NB4 (cell line): ENCODE data around the gene SERPINB2.

Experiments
- DNase-seq: peaks from one replicate; pipeline ENCODE4 v3.0.0; 2010; ENCODE audit warnings: low read depth
- H3K4me3 ChIP-seq: one replicate; pipeline ENCODE4 v1.5.1; 2011; ENCODE audit warnings: mild to moderate bottlenecking, low read depth, low read length, moderate library complexity
- MYC ChIP-seq: IDR thresholded peaks from 2 replicates; pipeline ENCODE4 v1.6.1; 2011; ENCODE audit warnings: low read depth, low read length
- POLR2A ChIP-seq: IDR thresholded peaks from 2 replicates; pipeline ENCODE4 v1.6.1; 2011; ENCODE audit warnings: mild to moderate bottlenecking; ENCODE audit not compliant: insufficient read length; ENCODE audit errors: extremely low read depth
- TF ChIP-seq, protein P1 (sequence below): IDR thresholded peaks from 2 replicates; pipeline ENCODE4 v1.6.1; 2011; ENCODE audit warnings: low read depth, low read length
- TF ChIP-seq, protein P2 (sequence below): IDR thresholded peaks from one replicate; pipeline ENCODE4 v1.5.1; 2012; ENCODE audit warnings: low read depth, low read length

Gene SERPINB2

DNA sequence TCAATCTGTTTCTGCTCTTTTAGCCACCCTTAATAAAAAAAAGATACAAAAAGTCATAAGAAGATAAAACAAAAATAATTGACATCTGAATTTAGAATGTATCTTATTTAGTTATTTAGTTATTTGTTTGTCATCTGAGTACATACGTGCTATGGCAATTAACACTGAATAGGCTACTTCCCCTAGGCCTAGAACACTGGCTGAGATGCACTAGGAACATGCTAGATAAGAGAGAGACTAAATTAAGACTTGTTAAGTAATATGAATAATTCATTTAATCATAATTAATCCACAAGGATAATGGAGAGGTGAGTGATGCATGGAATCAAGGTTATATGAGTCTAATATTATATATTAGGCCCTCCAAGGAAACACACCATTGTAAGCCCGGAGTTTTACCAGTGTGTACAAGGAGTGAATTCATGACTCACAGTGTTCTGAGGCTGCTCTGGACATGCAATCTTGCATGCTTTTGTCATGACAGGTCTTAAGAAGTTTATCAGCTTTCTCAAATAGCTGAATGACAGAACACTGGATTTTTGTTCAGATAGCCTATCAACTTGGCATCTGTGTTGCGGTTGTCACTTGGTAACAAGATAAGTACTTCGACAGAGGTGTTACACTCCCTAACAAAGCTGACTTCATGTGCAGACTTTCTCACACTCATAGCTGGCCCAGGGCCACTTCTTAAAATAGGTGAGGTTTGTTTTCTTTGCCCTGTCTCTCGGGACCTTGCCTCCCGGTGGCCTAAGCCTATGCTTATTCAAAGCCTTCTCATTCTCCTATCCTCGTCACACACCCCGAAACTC is 5.0 kb upstream of the SERPINB2 start:
- no peak for DNase-seq

DNA sequence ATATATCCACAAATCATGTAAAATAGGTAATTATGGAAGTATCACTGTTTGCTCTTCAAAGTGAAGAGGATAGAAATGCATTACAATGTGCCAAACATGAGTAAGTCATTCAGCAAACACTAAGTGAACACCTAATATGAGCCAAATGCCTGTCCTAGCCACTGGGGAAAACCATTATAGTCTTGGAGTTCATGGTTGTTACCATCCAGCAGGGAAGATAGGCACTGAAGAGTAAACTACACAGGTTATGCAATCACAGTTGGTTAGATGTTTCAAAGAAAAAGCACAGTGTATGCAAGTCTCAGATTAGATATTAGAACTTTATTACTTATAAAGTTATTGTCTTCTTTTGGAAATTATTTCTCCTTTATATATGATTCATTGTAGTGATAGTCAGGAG is 3.9 kb upstream of the SERPINB2 start:
- DNase-seq: no peak
- TF ChIP-seq, protein P1, sequence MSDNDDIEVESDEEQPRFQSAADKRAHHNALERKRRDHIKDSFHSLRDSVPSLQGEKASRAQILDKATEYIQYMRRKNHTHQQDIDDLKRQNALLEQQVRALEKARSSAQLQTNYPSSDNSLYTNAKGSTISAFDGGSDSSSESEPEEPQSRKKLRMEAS: no peak
- no peak for TF ChIP-seq MYC
- TF ChIP-seq, protein P2, sequence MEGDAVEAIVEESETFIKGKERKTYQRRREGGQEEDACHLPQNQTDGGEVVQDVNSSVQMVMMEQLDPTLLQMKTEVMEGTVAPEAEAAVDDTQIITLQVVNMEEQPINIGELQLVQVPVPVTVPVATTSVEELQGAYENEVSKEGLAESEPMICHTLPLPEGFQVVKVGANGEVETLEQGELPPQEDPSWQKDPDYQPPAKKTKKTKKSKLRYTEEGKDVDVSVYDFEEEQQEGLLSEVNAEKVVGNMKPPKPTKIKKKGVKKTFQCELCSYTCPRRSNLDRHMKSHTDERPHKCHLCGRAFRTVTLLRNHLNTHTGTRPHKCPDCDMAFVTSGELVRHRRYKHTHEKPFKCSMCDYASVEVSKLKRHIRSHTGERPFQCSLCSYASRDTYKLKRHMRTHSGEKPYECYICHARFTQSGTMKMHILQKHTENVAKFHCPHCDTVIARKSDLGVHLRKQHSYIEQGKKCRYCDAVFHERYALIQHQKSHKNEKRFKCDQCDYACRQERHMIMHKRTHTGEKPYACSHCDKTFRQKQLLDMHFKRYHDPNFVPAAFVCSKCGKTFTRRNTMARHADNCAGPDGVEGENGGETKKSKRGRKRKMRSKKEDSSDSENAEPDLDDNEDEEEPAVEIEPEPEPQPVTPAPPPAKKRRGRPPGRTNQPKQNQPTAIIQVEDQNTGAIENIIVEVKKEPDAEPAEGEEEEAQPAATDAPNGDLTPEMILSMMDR: no peak
- TF ChIP-seq POLR2A: no peak

More for the DNA sequence above, 5.0 kb upstream of the SERPINB2 start:
- H3K4me3 ChIP-seq: no peak overlapping the region
- TF ChIP-seq, protein P2: no peak
- TF ChIP-seq, protein P1: no peak
- TF ChIP-seq MYC (no peak), POLR2A (no peak)

DNA sequence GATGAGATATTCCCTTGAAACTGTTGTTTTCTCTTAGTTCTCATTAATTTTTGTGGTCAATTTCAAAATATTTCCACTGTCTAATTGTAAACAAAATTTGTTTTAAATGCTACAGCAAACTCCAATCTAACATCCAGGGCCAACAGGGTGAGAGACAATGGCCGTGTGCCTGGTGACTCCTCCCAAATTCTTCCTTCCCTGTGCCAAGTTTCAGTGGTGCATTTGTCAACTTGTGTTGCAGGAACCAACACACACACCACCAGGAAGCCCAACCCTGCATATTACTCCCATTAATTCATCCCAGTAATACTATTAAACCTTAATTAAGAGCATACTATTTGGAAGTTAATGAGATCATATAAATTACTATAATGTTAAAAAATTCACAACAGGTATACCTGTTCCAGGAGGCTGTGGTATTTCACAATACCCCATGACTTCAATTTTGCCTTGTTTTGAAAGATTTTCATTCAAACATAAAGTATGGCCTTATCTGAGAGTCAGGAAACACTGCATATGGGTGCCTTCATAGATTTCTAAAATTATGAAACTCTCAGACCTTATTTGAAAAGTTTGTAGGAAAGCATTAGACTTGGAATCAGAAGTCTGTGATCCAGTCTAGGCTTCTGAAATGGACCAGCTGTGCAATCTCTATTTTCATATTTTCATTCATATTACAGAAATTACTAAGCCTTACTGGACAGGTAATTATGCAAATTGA is 1.1 kb downstream of the SERPINB2 start:
- no peak for DNase-seq
- H3K4me3 ChIP-seq: no peak overlapping the region
- TF ChIP-seq POLR2A: no peak
- TF ChIP-seq MYC: no peak
- TF ChIP-seq, protein P1: no peak
- TF ChIP-seq, protein P2: no peak

More for the DNA sequence above, 3.9 kb upstream of the SERPINB2 start:
- H3K4me3 ChIP-seq: no peak overlapping the region

DNA sequence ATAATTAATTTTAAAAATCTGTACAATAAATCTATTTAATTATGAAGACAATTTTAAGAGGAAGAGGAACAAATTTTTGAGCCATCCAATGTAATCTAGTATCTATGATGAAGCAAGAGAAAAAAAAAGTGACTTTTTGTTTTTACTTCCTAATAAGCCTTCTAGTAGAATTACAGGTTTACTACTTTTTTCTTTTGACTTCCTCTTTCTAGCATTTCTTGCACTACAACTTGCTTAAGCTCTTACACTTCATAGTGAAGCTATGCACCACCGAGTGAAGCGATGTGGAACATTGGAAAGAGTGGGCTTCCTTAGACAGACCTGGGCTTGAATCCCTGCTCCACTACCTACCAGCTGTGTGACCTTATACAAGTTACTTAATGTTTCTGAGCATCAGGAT is 2.1 kb downstream of the SERPINB2 start:
- DNase-seq: peak; percentile 49
- no peak for TF ChIP-seq MYC
- TF ChIP-seq, protein P2: no peak
- TF ChIP-seq POLR2A: no peak

DNA sequence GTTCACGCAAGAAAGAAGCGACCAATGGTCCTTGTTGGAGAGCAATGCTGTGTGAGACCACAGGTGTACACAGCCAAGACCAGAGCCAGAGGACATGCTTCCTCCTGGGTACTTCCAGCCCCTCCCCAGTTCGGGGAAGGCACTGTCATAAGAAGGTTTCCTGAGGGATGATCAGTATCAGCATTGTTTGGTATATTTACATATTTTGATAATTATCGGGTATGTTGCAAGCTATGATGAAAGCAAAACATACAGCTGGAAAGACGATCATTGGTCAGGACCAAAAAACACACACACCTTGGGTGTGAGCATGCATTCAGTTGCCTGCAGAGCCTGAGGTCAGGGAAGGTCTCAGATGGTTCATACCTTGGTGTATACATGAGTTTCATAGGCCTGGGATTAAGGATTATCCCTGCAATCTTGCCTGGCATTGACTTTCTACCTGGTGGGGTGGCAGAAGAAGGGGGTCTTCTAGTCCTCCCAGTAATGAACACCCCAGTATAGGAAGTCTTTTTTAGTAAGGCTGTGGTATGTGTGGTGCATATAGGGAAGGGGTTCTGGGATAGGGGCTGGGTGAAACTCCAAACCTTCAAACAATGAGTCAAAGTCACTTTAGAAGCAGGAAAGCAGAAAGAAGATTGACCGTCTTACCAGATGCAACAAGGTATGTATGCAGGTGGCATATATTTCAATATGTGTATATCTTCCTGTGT is 2.9 kb downstream of the SERPINB2 start:
- TF ChIP-seq MYC: no peak
- TF ChIP-seq, protein P2: no peak
- no peak overlapping the region for H3K4me3 ChIP-seq
- no peak for DNase-seq

More for the DNA sequence above, 2.1 kb downstream of the SERPINB2 start:
- no peak overlapping the region for H3K4me3 ChIP-seq
